Astrocyte of the cerebellum (primary cell): ENCODE measurements around the gene RAB44.

Experiments used
- DNase-seq: peaks from one replicate; pipeline ENCODE4 v3.0.0-alpha.2; 2011; ENCODE audit warnings: low read depth
- H3K4me3 ChIP-seq: 2 replicates; pipeline ENCODE4 v1.5.1; 2011; ENCODE audit warnings: mild to moderate bottlenecking, low read depth, low read length, moderate library complexity
- CTCF ChIP-seq: IDR thresholded peaks from 2 replicates; pipeline ENCODE4 v1.5.1; 2012; ENCODE audit warnings: low read length, low read depth, moderate library complexity, mild to moderate bottlenecking; ENCODE audit errors: missing control alignments
- in situ Hi-C: cut with HindIII; loops from 2 replicates; pipeline ENCODE4 v1.10.0; 2017; ENCODE audit warnings: low sequenced_read_pairs

The RAB44 gene

DNA sequence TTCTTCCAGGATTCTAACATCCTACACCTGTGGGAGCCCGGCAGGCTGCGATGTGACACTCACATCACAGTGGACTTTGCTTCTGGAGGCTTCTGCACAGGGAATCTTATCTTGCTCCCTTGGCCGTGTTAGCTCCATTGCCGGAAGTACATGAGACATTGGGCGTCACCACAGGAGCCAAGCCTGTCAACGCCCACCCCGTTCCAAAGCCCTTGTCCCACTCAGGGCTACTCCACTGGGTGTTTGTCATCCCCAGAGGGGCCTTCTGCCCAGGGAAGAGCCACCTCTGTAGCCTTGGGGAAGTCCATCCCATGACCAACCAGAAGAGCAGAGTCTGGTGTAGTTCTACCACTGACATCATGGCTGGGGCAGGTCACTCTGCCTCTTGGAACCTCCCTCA is 1.7 kb downstream of the RAB44 start:
- H3K4me3 ChIP-seq: no peak overlapping the region
- no peak for TF ChIP-seq CTCF
- in situ Hi-C loops: no loop called here
- DNase-seq: no peak

DNA sequence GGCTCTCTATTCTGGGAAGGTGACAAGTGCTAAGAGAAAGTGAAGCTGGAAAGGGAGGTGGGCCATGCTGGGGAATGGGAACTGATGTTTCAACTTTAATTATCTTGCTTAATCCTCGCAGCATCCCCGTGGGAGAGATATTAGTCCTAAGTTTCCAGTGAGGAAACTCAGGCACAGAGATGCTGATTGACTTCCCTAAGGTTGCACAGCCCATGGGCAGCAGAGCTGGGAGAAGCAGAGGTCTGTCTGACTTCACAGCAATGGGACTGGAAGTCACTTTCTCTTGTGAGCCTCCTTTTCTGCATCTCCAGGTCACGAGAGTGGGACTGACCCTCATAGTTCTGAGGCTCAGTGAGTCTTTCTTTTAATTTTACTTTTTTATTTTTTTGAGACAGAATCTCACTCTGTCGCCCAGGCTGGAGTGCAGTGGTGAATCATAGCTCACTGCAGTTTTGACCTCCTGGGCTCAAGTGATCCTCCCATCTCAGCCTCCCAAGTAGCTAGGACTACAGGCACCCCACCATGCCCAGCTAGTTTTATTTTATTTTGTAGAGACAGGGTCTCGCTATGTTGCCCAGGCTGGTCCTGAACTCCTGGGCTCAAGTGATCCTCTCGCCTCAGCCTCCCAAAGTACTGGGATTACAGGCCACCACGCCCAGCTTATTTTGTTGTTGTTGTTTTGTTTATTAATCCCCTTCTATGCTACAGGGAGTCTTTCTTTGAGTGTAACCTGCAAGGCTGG is 2.6 kb downstream of the RAB44 start:
- TF ChIP-seq CTCF: no peak
- H3K4me3 ChIP-seq: no peak overlapping the region
- in situ Hi-C loops: no loop called here
- DNase-seq: no peak

DNA sequence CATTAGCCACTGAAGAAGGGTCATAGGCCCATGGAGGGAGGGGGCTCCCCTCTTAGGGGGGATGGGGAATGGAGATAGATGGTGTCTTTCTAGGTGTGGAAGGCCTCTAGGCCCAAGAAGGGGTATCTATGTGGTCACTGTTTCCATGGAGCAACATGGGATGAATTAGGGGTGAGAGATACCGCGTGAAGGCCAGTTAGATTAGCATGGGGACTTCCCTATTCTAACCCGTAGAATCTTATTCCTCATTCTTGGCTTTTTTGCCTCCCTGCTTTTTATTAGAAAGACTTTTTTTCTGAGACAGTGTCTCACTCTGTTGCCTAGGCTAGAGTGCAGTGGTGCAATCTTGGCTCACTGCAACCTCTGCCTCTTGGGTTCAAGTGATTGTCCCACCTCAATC is 3.2 kb downstream of the RAB44 start:
- in situ Hi-C loops: no loop called here
- no peak for DNase-seq
- TF ChIP-seq CTCF: no peak
- no peak overlapping the region for H3K4me3 ChIP-seq

GRCh38 chr6:36701401-36701991 is 3.9 kb downstream of the RAB44 start:
- in situ Hi-C loops: no loop called here
- H3K4me3 ChIP-seq: no peak overlapping the region
- DNase-seq: no peak
- TF ChIP-seq CTCF: no peak

GRCh38 chr6:36702656-36703055 is 5.0 kb downstream of the RAB44 start:
- no peak for DNase-seq
- no peak overlapping the region for H3K4me3 ChIP-seq
- TF ChIP-seq CTCF: no peak
- in situ Hi-C loops: no loop called here

- in situ Hi-C loops: no loop called here
- H3K4me3 ChIP-seq: no peak overlapping the region
- no peak for TF ChIP-seq CTCF
- DNase-seq: no peak
These were observed 5.5 kb downstream of the RAB44 start for GRCh38 chr6:36703081-36703606.
